Stimulated activated CD4-positive, alpha-beta T cell treated with anti-CD3 and anti-CD28 coated beads, TNF-alpha, amount 100 ng/mL, for 24 hours (primary cell): ENCODE measurements around the gene CHMP4A.
"Not testable (repeated sequence)": the region's sequence is repeated elsewhere in the genome, so short reads cannot be mapped to it uniquely, and the experiment has no call there.

Experiments
- DNase-seq, 3 experiments: peaks; one replicate each; pipeline ENCODE4 v3.0.0-alpha.2; 2020; ENCODE audit warnings: low read depth in 3 of 3

Gene CHMP4A

GRCh38 chr14:24247422-24247821, 34.1 kb upstream of the CHMP4A start:
- no peak for DNase-seq

DNA sequence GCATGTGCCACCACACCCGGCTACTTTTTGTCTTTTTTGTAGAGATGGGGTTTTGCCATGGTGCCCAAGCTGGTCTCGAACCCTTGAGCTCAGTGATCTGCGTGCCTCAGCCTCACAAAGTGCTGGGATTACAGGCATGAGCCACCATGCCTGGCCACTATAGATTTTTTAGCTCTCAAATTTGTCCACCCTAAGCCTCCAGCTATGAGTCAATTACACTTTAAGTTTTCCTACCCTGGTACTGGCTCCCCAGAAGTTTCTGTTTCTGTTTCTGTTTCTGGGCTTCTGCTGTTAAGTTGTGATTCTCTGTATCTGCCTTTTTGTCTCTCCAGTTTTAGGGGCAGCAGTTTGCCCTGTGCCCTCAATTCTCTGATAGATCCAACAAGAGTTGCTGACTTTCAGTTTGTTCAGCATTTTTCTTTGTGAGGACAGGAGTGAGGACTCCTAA, 33.5 kb upstream of the CHMP4A start:
- DNase-seq, result no peak

GRCh38 chr14:24245350-24245749, 32.1 kb upstream of the CHMP4A start:
- DNase-seq, result not testable (repeated sequence)

- DNase-seq, result no peak
Measured at GRCh38 chr14:24243336-24243836, 30.1 kb upstream of the CHMP4A start.

DNA sequence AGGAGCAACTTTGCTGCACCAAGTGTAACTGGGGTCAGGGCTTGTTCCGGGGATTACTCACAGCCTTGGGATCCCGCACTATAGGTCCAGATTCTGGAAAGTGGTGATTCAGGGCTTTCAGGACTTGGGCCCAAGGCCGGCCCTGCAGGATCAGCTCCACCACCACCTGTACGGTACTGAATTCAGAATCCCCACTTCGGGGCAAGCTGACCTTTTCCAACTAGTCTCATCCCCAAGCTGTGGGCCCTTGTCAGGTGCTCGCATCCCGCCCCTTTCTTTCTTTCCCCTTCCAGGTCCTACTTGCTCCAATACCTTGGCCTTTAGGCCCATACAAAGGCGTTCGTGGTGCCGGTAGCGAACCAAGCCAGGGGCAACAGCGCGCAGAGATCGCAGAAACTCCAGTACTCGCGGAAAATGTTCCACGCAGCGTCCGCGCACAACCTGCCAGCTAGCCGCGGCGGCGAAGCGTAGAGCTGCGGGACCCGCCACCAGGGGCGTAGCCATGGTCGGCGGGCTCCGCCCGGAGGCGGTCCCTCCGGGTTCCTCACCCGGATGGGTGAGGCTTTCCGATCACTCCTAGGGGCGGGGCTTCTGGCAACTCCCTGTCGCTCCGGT, 28.6 kb upstream of the CHMP4A start:
- DNase-seq, result peak; percentile 85 to 93 (median 88)

- DNase-seq, result no peak
Measured at GRCh38 chr14:24240110-24240918, 27.0 kb upstream of the CHMP4A start.

DNA sequence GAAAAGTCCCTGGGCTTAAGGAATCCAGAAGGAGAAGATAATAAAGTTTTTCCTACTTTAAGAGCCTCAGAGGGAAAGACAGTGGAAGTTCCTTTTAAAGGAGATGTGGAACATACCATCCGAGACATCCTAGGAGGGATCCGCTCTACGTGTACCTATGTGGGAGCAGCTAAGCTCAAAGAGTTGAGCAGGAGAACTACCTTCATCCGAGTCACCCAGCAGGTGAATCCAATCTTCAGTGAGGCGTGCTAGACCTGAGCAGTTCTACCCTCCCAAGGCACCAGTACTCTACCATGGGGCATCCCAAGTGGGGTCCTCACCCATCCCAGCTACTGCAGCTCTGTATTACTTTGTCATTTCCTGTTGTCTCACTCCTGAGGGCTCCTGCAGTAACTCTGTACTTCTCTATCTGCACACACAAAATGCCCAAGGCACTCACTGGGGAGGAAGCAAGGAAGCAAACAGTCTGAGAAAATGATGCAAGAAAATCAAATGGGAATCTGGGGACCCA, 25.3 kb upstream of the CHMP4A start:
- no peak for DNase-seq

- DNase-seq, result no peak
Measured at GRCh38 chr14:24238123-24238522, 24.8 kb upstream of the CHMP4A start.

- no peak for DNase-seq
Measured at GRCh38 chr14:24237463-24237955, 24.2 kb upstream of the CHMP4A start.

- no peak for DNase-seq
Measured at GRCh38 chr14:24236689-24237462, 23.6 kb upstream of the CHMP4A start.

DNA sequence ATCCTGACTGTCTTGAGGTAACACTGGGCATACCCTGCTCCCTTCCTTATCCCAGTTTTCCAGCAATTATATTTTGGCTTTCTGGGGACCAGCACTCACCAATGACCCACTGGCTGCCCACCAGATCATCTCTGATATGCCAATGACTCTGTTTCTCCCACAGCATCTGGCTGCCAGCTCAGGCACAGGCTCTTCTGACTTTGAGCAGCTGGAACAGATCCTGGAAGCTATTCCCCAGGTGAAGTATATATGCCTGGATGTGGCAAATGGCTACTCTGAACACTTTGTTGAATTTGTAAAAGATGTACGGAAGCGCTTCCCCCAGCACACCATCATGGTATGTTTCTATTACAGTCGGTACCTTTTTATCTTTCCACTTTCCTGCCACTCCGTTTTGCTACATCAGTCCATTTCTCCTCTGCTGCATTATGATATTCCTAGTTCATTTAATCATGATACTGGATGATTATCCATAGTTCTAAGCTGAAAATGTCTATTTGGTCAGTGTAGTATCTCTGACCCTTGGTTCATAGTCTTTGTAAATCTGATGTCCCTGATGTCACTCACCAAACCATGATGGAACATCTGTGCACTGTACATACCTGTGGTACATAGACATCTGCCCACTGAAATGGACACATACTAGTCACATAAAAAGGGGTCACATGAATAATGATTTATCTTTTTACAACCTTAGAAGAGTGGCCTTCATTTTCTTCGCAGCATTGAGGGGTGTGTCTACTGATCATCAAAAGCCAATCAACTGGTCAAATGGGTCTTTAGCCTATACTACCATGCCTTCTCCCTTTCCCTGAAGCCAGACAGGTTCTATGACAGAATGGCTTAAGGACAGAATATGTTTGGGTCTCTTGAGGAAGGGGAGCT, 22.8 kb upstream of the CHMP4A start:
- no peak for DNase-seq

GRCh38 chr14:24234095-24235005, 21.1 kb upstream of the CHMP4A start:
- no peak for DNase-seq

- no peak for DNase-seq
Measured at GRCh38 chr14:24233538-24233866, 20.2 kb upstream of the CHMP4A start.

DNA sequence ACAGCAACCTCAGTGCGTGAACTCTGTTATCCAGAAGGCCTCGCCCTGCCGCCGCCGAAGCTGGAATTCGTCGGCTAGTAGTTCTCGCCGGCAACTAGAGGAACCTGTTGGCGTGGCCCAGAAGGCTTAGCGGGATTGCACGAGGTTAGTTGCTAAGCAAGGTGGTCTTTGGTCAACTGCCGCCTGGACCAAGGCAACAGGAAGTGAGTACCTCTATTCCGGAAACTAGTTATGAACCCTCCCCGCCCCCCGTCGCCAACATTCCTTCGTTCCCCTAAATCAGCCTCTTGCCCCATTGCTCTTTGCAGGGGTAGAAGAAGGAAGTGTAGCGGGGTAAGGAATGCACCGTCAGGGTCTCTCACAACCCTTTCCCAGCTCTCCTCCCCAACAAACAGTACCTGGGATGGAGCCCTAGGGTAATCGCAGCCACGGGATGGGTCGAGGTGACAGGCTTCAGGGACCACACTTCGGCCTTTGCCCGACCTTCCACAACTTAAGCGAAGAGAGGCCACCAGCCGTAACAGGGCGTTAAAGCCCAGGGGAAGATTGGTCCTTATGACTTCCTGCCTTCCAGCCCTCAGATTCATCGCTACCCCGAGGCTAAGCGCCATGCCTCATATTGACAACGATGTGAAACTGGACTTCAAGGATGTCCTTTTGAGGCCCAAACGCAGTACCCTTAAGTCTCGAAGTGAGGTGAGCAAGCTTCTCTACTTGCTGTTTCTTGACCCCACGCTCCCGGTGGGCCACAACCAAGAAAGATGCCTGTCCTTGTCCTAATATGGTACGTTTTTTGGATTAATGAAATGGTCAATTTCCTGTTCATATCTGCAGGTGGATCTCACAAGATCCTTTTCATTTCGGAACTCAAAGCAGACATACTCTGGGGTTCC, 19.6 kb upstream of the CHMP4A start, which contains the start of gene GMPR2:
Gene GMPR2, plus strand, starts transcription at position 285 of the 893 bp plus-strand sequence. Its CDS starts 325 bp downstream, at position 610.
- no peak for DNase-seq

DNA sequence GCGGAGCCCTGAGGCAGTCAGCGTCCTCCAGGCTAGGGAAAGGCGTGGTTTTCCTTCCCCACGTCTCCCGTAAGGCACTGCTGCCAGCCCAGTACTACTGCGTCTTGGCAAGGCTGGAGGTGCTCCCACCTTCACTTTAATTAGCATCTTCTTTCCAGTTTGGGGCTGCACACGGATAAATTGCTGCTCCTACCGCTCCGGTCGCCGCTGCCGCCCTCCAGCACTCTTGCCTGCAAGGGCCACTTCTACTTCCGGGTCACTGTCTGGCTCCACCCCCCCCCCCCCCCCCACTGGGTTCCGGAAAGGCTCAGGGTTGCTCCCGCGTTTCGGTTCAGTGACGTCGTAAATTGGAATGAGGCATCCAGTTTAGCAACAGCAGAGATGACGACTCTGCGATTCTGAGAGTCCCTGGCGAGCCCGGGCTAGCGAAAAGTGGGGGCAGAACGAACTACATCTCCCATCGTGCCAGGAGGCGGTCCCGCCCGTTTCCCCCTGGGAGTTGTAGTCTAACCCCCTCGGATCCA, 18.9 kb upstream of the CHMP4A start, which contains the start of gene NEDD8:
Gene NEDD8, minus strand, starts transcription at position 247 of the 524 bp plus-strand sequence. Its CDS starts 100 bp downstream, at position 147.
- DNase-seq, result peak; percentile 82 to 90 (median 88)

GRCh38 chr14:24231263-24232120, 18.2 kb upstream of the CHMP4A start:
- no peak for DNase-seq

GRCh38 chr14:24228902-24229301, 15.6 kb upstream of the CHMP4A start:
- DNase-seq, result no peak
